ENCODE measurements around the gene SIGLEC8. TPM values are rescaled to one million over a fixed set of nuclear protein-coding genes. Genes with fewer than 3 reads are reported as not detected.

The SIGLEC8 gene
- total and polyA plus RNA-seq, 9 of the 15 experiments (the other 6 are each of a cell fraction or from before 2014, with no cell fraction given) = 0.04 to 0.65 (median 0.39) TPM

GRCh38 chr19:51467864-51468544 is 9.8 kb upstream of the SIGLEC8 start (continued):
- TF ChIP-seq NCOR1 (IDR thresholded peaks at IDR 0.05) (peak; percentile 82), FOXA1 (IDR thresholded peaks at IDR 0.05; ENCODE audit: borderline replicate concordance) (no peak), HMGN3 (IDR thresholded peaks at IDR 0.05; ENCODE audit: borderline replicate concordance, extremely low read depth, insufficient read length, low read depth, low read length) (no peak), POLR2H (tag; IDR thresholded peaks at IDR 0.05; ENCODE audit: low read depth) (peak; percentile 87), POLR3A (IDR thresholded peaks at IDR 0.05; ENCODE audit: borderline replicate concordance, extremely low read depth, insufficient read depth, insufficient read length) (no peak), ZNF445 (CRISPR knock-in tag; IDR thresholded peaks at IDR 0.05; ENCODE audit: low read depth) (no peak), STAT5A (IDR thresholded peaks at IDR 0.05; ENCODE audit: borderline replicate concordance, low read length) (no peak), ZNF592 (IDR thresholded peaks at IDR 0.05) (peak; percentile 62)

Data from K562 (cell line).